Hepatocyte (in vitro differentiated cells): ENCODE measurements around the gene PIM1. TPM values are rescaled to one million over a fixed set of nuclear protein-coding genes. Genes with fewer than 3 reads are reported as not detected.

ENCODE experiments used
- DNase-seq: peaks from one replicate; pipeline ENCODE4 v3.0.0-alpha.2; 2016; ENCODE audit warnings: low spot score
- H2AFZ ChIP-seq: fragments of 200-600 bp; sonication (generic); 2 replicates; pipeline ENCODE4 v1.6.0; 2016; ENCODE audit warnings: antibody characterized with exemption, mild to moderate bottlenecking
- H3K27ac ChIP-seq: fragments of 200-600 bp; sonication (generic); 2 replicates; pipeline ENCODE4 v1.5.1; 2016; ENCODE audit warnings: mild to moderate bottlenecking
- H3K27me3 ChIP-seq: fragments of 200-600 bp; sonication (generic); 2 replicates; pipeline ENCODE4 v1.6.1; 2016
- H3K36me3 ChIP-seq: fragments of 200-600 bp; sonication (generic); replicated peaks from 2 replicates; pipeline ENCODE4 v1.5.1; 2016; ENCODE audit warnings: low read depth; ENCODE audit not compliant: insufficient read depth
- H3K4me1 ChIP-seq: fragments of 200-600 bp; sonication (generic); 2 replicates; pipeline ENCODE4 v1.5.1; 2016; ENCODE audit warnings: mild to moderate bottlenecking, moderate library complexity; ENCODE audit not compliant: insufficient read depth
- H3K4me2 ChIP-seq: fragments of 200-600 bp; sonication (generic); 2 replicates; pipeline ENCODE4 v1.6.0; 2016
- H3K4me3 ChIP-seq: fragments of 200-600 bp; sonication (generic); 2 replicates; pipeline ENCODE4 v1.5.1; 2016; ENCODE audit warnings: mild to moderate bottlenecking
- H3K79me2 ChIP-seq: fragments of 200-600 bp; sonication (generic); 2 replicates; pipeline ENCODE4 v1.6.0; 2017; ENCODE audit warnings: mild to moderate bottlenecking
- H3K9me2 ChIP-seq: fragments of 200-600 bp; sonication (generic); replicated peaks from 2 replicates; pipeline ENCODE4 v1.6.0; 2017; ENCODE audit warnings: mild to moderate bottlenecking; ENCODE audit not compliant: insufficient read depth
- H3K9me3 ChIP-seq: fragments of 200-600 bp; sonication (generic); 2 replicates; pipeline ENCODE4 v1.5.1; 2016; ENCODE audit warnings: low read depth, mild to moderate bottlenecking
- H4K20me1 ChIP-seq: fragments of 200-600 bp; sonication (generic); 2 replicates; pipeline ENCODE4 v1.6.0; 2016; ENCODE audit warnings: mild to moderate bottlenecking; ENCODE audit not compliant: insufficient read depth, poor library complexity, severe bottlenecking
- EZH2 ChIP-seq: fragments of 200-600 bp; sonication (generic); IDR thresholded peaks from 2 replicates; pipeline ENCODE4 v1.6.1; 2016; ENCODE audit warnings: antibody characterized with exemption, mild to moderate bottlenecking, borderline replicate concordance
- EZH2phosphoT487 ChIP-seq: fragments of 200-600 bp; sonication (generic); IDR thresholded peaks from one replicate; pipeline ENCODE4 v1.6.1; 2018; ENCODE audit warnings: antibody characterized with exemption, mild to moderate bottlenecking, low read depth, moderate library complexity; ENCODE audit not compliant: unreplicated experiment, severe bottlenecking
- WGBS: methylation state at CpG from one replicate; pipeline ENCODE4 v1.1.6; 2016; ENCODE audit warnings: low lambda C conversion rate; ENCODE audit errors: missing lambda C conversion rate; 5-methylcytosine and 5-hydroxymethylcytosine counted together
- polyA plus RNA-seq: library from polyadenylated mRNA; unstranded; fragments of >200 nt; fragmentation: Nextera tagmentation; extraction: Ambion mirVana; gene quantifications from 2 replicates; pipeline ENCODE4 v1.2.1, GENCODE V29; 2016
- total RNA-seq: library from RNA; depleted of rRNA; stranded (reverse); fragments of >200 nt; gene quantifications from 2 replicates; pipeline ENCODE4 v1.2.3, GENCODE V29; 2014
- TF ChIP-seq, protein P1 (sequence below): fragments of 200-600 bp; sonication (generic); IDR thresholded peaks from 2 replicates; pipeline ENCODE4 v1.5.1; 2016; ENCODE audit warnings: antibody characterized with exemption, mild to moderate bottlenecking; ENCODE audit not compliant: poor library complexity

Gene PIM1
- total and polyA plus RNA-seq, 2 experiments from 2014 or later, result 71.3 to 99.1 TPM

- no peaks in the 10 kb centered on the region for H4K20me1 ChIP-seq
- no peaks in the 10 kb centered on the region for H3K27me3 ChIP-seq
- no peaks in the 10 kb centered on the region for H3K79me2 ChIP-seq
- H3K27ac ChIP-seq, result peak overlapping the region; percentile 77
- H3K4me1 ChIP-seq, result peaks cover 10% of the 10 kb centered on the region
- H3K9me2 ChIP-seq, result no peaks in the 10 kb centered on the region
- peak overlapping the region; percentile 94 for H2AFZ ChIP-seq
- H3K9me3 ChIP-seq, result no peaks in the 10 kb centered on the region
- H3K4me2 ChIP-seq, result peak overlapping the region; percentile 77
- peak; percentile 93 for DNase-seq
- no peaks in the 10 kb centered on the region for H3K36me3 ChIP-seq
- TF ChIP-seq EZH2phosphoT487 (no peak), EZH2 (no peak)
- TF ChIP-seq, protein P1, sequence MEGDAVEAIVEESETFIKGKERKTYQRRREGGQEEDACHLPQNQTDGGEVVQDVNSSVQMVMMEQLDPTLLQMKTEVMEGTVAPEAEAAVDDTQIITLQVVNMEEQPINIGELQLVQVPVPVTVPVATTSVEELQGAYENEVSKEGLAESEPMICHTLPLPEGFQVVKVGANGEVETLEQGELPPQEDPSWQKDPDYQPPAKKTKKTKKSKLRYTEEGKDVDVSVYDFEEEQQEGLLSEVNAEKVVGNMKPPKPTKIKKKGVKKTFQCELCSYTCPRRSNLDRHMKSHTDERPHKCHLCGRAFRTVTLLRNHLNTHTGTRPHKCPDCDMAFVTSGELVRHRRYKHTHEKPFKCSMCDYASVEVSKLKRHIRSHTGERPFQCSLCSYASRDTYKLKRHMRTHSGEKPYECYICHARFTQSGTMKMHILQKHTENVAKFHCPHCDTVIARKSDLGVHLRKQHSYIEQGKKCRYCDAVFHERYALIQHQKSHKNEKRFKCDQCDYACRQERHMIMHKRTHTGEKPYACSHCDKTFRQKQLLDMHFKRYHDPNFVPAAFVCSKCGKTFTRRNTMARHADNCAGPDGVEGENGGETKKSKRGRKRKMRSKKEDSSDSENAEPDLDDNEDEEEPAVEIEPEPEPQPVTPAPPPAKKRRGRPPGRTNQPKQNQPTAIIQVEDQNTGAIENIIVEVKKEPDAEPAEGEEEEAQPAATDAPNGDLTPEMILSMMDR, result no peak
- under 1% methylated on average over 39 of the region's 39 CpGs for WGBS
- H3K4me3 ChIP-seq, result peak overlapping the region; percentile 48
Observed at GRCh38 chr6:37222125-37222967, 52.4 kb downstream of the PIM1 start.

- no peaks in the 10 kb centered on the region for H3K27me3 ChIP-seq
- TF ChIP-seq EZH2phosphoT487 (no peak), EZH2 (no peak)
- TF ChIP-seq, protein P1, result no peak
- peak overlapping the region; percentile 22 for H3K27ac ChIP-seq
- no peaks in the 10 kb centered on the region for H3K36me3 ChIP-seq
- H3K9me2 ChIP-seq, result no peaks in the 10 kb centered on the region
- no peak overlapping the region for H3K4me3 ChIP-seq
- no peaks in the 10 kb centered on the region for H3K9me3 ChIP-seq
- H3K79me2 ChIP-seq, result no peaks in the 10 kb centered on the region
- peak overlapping the region; percentile 94 for H2AFZ ChIP-seq
- H3K4me2 ChIP-seq, result peak overlapping the region; percentile 77
- no peak for DNase-seq
- H4K20me1 ChIP-seq, result no peaks in the 10 kb centered on the region
- H3K4me1 ChIP-seq, result peaks cover 10% of the 10 kb centered on the region
Observed at GRCh38 chr6:37222992-37223391, 53.0 kb downstream of the PIM1 start.

Other genes starting within 250 kb of the PIM1 start
- not detected in 2 replicates for gene PI16, start 215.4 kb upstream of the PIM1 start, total RNA-seq
- gene PI16, start 215.4 kb upstream of the PIM1 start, polyA plus RNA-seq, result 0.28 TPM in 1 of 2 replicates, not detected in the other
- 184 and 203 TPM in 2 replicates for gene MTCH1, start 184.0 kb upstream of the PIM1 start, total RNA-seq
- 359 and 395 TPM in 2 replicates for gene MTCH1, start 184.0 kb upstream of the PIM1 start, polyA plus RNA-seq
- gene FGD2, start 164.5 kb upstream of the PIM1 start, total RNA-seq, result 2.5 and 4.6 TPM in 2 replicates
- gene FGD2, start 164.5 kb upstream of the PIM1 start, polyA plus RNA-seq, result 3.7 and 5.2 TPM in 2 replicates
- 8.2 and 9.0 TPM in 2 replicates for gene TBC1D22B, start 87.6 kb downstream of the PIM1 start, total RNA-seq
- 5.2 and 8.9 TPM in 2 replicates for gene TBC1D22B, start 87.6 kb downstream of the PIM1 start, polyA plus RNA-seq
- gene TMEM217, start 88.0 kb downstream of the PIM1 start, total RNA-seq, result 0.87 and 2.7 TPM in 2 replicates
- gene TMEM217, start 88.0 kb downstream of the PIM1 start, polyA plus RNA-seq, result 2.1 and 4.8 TPM in 2 replicates
- gene RNF8, start 183.8 kb downstream of the PIM1 start, total RNA-seq, result 25.1 and 30.6 TPM in 2 replicates
- gene RNF8, start 183.8 kb downstream of the PIM1 start, polyA plus RNA-seq, result 24.4 and 30.8 TPM in 2 replicates